ENCODE results near the gene NNT. TPM values are rescaled to one million over a fixed set of nuclear protein-coding genes. Genes with fewer than 3 reads are reported as not detected.
"Not testable (repeated sequence)": the region's sequence is repeated elsewhere in the genome, so short reads cannot be mapped to it uniquely, and the experiment has no call there.

NNT gene
- total RNA-seq, 1 donor from 2014 or later, result 40.3 TPM

GRCh38 chr5:43590700-43591099 lies 12.3 kb upstream of the NNT start:
- intact Hi-C loops (cut with DNase I), result no loop called here
- no peaks in the 10 kb centered on the region for H3K36me3 ChIP-seq
- TF ChIP-seq POLR2AphosphoS5 (IDR thresholded peaks at IDR 0.05; ENCODE audit: insufficient read depth in 1 of 2, low read depth in 1 of 2), result no peak
- TF ChIP-seq, protein P1, sequence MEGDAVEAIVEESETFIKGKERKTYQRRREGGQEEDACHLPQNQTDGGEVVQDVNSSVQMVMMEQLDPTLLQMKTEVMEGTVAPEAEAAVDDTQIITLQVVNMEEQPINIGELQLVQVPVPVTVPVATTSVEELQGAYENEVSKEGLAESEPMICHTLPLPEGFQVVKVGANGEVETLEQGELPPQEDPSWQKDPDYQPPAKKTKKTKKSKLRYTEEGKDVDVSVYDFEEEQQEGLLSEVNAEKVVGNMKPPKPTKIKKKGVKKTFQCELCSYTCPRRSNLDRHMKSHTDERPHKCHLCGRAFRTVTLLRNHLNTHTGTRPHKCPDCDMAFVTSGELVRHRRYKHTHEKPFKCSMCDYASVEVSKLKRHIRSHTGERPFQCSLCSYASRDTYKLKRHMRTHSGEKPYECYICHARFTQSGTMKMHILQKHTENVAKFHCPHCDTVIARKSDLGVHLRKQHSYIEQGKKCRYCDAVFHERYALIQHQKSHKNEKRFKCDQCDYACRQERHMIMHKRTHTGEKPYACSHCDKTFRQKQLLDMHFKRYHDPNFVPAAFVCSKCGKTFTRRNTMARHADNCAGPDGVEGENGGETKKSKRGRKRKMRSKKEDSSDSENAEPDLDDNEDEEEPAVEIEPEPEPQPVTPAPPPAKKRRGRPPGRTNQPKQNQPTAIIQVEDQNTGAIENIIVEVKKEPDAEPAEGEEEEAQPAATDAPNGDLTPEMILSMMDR (IDR thresholded peaks at IDR 0.05), result no peak
- no peak overlapping the region for H3K4me3 ChIP-seq
- H3K9me3 ChIP-seq, result no peaks in the 10 kb centered on the region
- no peaks in the 10 kb centered on the region for H3K4me1 ChIP-seq
- no peak overlapping the region for H3K27ac ChIP-seq
- H3K27me3 ChIP-seq, result no peaks in the 10 kb centered on the region
- DNase-seq (ENCODE audit: extremely low spot score in 2 of 2), result no peak

GRCh38 chr5:43592363-43592762 lies 10.6 kb upstream of the NNT start:
- no peak overlapping the region for H3K4me3 ChIP-seq
- intact Hi-C loops (cut with DNase I), result no loop called here
- no peaks in the 10 kb centered on the region for H3K4me1 ChIP-seq
- H3K36me3 ChIP-seq, result no peaks in the 10 kb centered on the region
- no peak for TF ChIP-seq POLR2AphosphoS5 (IDR thresholded peaks at IDR 0.05; ENCODE audit: insufficient read depth in 1 of 2, low read depth in 1 of 2)
- no peak for TF ChIP-seq POLR2A (IDR thresholded peaks at IDR 0.05)
- TF ChIP-seq, protein P1 (IDR thresholded peaks at IDR 0.05), result no peak
- no peak overlapping the region for H3K27ac ChIP-seq
- no peaks in the 10 kb centered on the region for H3K27me3 ChIP-seq
- DNase-seq (ENCODE audit: extremely low spot score in 2 of 2), result no peak
- no peaks in the 10 kb centered on the region for H3K9me3 ChIP-seq

- H3K27ac ChIP-seq; DNase-seq (ENCODE audit: extremely low spot score in 2 of 2); H3K4me3 ChIP-seq; H3K36me3 ChIP-seq; H3K9me3 ChIP-seq; intact Hi-C loops (cut with DNase I); H3K27me3 ChIP-seq: not testable (repeated sequence)
- peaks cover 19% of the 10 kb centered on the region for H3K4me1 ChIP-seq
Measured at GRCh38 chr5:43598927-43599326, 4.1 kb upstream of the NNT start.

DNA sequence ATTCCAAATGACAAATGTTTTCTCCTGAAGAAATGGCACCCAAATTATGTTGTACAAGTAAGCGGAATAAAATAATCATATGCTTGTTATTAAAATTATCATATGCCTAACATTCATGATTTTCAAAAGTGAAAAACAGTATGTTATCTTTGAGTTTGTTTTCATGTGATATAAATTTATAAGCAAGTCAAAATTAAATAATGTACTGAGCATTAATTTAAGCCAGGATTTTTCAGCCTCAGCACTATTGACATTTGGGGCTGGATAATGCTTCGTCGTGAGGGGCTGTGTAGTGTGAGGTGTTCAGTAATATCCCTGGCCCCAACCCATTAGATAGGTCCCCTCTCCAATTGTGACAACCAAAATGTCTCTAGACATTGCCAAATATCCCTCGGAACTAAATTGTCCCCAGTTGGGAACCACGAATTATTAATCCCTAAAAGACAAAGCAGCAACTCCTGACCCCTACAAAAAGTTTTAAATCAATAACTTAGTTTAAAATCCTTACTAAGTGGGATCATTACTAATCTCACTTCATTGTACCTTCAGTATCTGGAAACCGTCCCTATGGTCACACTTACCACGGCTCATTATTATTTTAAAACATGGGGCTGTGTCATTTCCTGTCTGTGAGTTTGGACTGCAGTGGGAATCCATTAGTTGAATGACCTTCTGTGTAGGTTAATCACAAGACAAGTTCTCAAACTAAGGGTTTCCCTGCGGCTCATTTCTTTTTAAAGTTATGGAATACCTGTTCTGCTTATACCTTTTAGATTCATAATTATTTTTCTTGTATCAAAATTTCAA lies 1.3 kb upstream of the NNT start:
- TF ChIP-seq, protein P1 (IDR thresholded peaks at IDR 0.05), result no peak
- TF ChIP-seq POLR2AphosphoS5 (IDR thresholded peaks at IDR 0.05; ENCODE audit: insufficient read depth in 1 of 2, low read depth in 1 of 2) (no peak), POLR2A (IDR thresholded peaks at IDR 0.05) (no peak)
- no peaks in the 10 kb centered on the region for H3K36me3 ChIP-seq
- peak overlapping the region; percentile 91 for H3K27ac ChIP-seq
- no peaks in the 10 kb centered on the region for H3K9me3 ChIP-seq
- H3K4me3 ChIP-seq, result peak overlapping the region in 1 of 2 donors; percentile 93
- intact Hi-C loops (cut with DNase I), result no loop called here
- DNase-seq (ENCODE audit: extremely low spot score in 2 of 2), result no peak
- H3K4me1 ChIP-seq, result peaks cover 29% of the 10 kb centered on the region
- H3K27me3 ChIP-seq, result no peaks in the 10 kb centered on the region

DNA sequence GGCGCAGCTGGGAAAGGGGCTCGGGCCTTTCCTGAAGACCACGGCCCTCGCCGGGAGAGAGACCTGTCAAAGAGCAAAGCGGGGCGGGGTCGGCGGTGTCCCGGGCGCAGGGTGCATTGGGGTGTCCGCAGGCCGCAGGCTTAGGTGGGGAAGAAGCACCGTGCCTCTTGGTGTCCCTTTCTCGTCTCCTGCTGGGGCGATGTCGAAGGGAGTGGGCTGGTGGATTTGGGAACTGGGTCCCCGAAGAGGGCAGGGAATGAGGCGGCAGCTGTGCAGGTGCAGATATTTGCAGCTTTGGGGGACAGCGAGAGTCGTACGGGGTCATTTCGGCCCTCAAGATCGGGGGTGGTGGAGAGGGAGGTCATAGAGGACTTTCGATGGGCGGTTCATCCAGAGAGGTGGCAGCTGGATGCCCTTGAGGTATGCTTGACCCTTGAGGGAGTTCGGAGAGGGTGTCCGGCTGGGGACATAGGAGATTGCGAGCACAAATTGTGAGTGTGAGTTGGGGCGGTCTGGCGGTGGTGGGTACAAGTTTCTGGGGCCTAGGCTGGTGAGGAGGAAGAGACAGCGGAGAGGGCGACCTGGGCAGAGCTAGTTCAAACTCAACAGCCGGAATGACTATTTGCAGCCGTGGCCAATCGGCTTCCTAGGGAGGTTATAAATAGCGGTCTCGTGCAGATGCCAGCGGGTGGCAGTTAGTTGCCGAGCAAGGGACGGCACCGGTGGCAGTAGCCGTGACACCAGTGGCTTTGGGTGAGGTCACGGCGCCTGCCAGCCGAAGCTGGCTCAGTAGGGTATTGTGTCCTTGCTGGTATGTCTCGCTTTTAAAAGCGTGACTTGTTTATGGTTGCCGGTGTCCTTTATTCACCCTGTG lies 601 bp downstream of the NNT start:
- DNase-seq (ENCODE audit: extremely low spot score in 2 of 2), result peak in 1 of 2 donors; percentile 88
- Histone ChIP-seq H3K27me3 (no peaks in the 10 kb centered on the region), H3K4me1 (peaks cover 29% of the 10 kb centered on the region), H3K27ac (peak overlapping the region; percentile 91), H3K4me3 (peak overlapping the region; percentile 58 to 93), H3K9me3 (no peaks in the 10 kb centered on the region), H3K36me3 (no peaks in the 10 kb centered on the region)
- TF ChIP-seq POLR2AphosphoS5 (IDR thresholded peaks at IDR 0.05; ENCODE audit: insufficient read depth in 1 of 2, low read depth in 1 of 2), result peak in 1 of 2 donors; percentile 50
- TF ChIP-seq, protein P1 (IDR thresholded peaks at IDR 0.05), result no peak
- intact Hi-C loops (cut with DNase I), result no loop called here
